GM23248 (cell line): ENCODE data around the gene SERPINH1.

ENCODE experiments used
- EZH2 ChIP-seq: fragments of 200-600 bp; sonication (generic); IDR thresholded peaks from 2 replicates; pipeline ENCODE4 v1.6.1; 2018; ENCODE audit warnings: antibody characterized with exemption, mild to moderate bottlenecking; ENCODE audit not compliant: insufficient read depth, poor library complexity, severe bottlenecking
- EZH2phosphoT487 ChIP-seq: fragments of 200-600 bp; sonication (generic); IDR thresholded peaks from 2 replicates; pipeline ENCODE4 v1.6.1; 2018; ENCODE audit warnings: antibody characterized with exemption, moderate library complexity, mild to moderate bottlenecking, low read depth; ENCODE audit not compliant: insufficient read depth

GRCh38 chr11:75589051-75589450, 27.0 kb downstream of the SERPINH1 start:
- no peak for TF ChIP-seq EZH2
- TF ChIP-seq EZH2phosphoT487, result no peak
